ENCODE data around the gene NR2F1-AS1. TPM values are rescaled to one million over a fixed set of nuclear protein-coding genes. Genes with fewer than 3 reads are reported as not detected.
"Not testable (repeated sequence)": the region's sequence is repeated elsewhere in the genome, so short reads cannot be mapped to it uniquely, and the experiment has no call there.

The NR2F1-AS1 gene
- total and polyA plus RNA-seq, 9 of the 15 experiments (the other 6 are each of a cell fraction or from before 2014, with no cell fraction given) = not detected

- H3K4me2 ChIP-seq (ENCODE audit: insufficient read depth, low read length); BruUV-seq (replicated peaks); POLR2A ChIA-PET; H3K27me3 ChIP-seq (ENCODE audit: control insufficient read depth in 2 of 2, insufficient read depth in 2 of 2, low read length in 2 of 2); FAIRE-seq; CTCF ChIA-PET (ENCODE audit: low intra/inter-chr PET ratio); H3K9me3 ChIP-seq (replicated peaks; ENCODE audit: control insufficient read depth, insufficient read depth, low read depth, low read length); ATAC-seq; H3K27ac ChIP-seq (ENCODE audit: extremely low read depth, low read depth, low read length); H2AFZ ChIP-seq (ENCODE audit: low read depth, low read length); H3K36me3 ChIP-seq (ENCODE audit: control insufficient read depth, insufficient read depth, low read length); DNase-seq (ENCODE audit: extremely low read depth in 1 of 4, low spot score in 3 of 4); intact Hi-C loops (cut with micrococcal nuclease); H3K9ac ChIP-seq (ENCODE audit: insufficient read depth in 1 of 2, low read depth in 2 of 2, low read length in 2 of 2); H4K20me1 ChIP-seq (replicated peaks; ENCODE audit: control insufficient read depth, insufficient read depth, low read length); H3K79me2 ChIP-seq (ENCODE audit: control insufficient read depth, insufficient read depth, low read length); H3K9me1 ChIP-seq (ENCODE audit: control insufficient read depth, insufficient read depth, low read length); in situ Hi-C loops (cut with MboI); H3K4me1 ChIP-seq (replicated peaks in 1 of 2; ENCODE audit: control insufficient read depth in 2 of 2, insufficient read depth in 2 of 2, low read length in 2 of 2); H3K4me3 ChIP-seq: not testable (repeated sequence)
- WGBS (ENCODE audit: insufficient coverage, low coverage, missing lambda C conversion rate) = 0% methylated on average over 3 of the region's 3 CpGs
- TF ChIP-seq ZNF146 (CRISPR knock-in tag; IDR thresholded peaks at IDR 0.05; ENCODE audit: unreplicated experiment) = peak; percentile 24
Observed at GRCh38 chr5:93521815-93522214, 59.2 kb downstream of the NR2F1-AS1 start.

- Histone ChIP-seq H3K9me1 (ENCODE audit: control insufficient read depth, insufficient read depth, low read length) (no peaks in the 10 kb centered on the region), H2AFZ (ENCODE audit: low read depth, low read length) (no peak overlapping the region), H3K4me2 (ENCODE audit: insufficient read depth, low read length) (no peak overlapping the region), H3K4me1 (replicated peaks in 1 of 2; ENCODE audit: control insufficient read depth in 2 of 2, insufficient read depth in 2 of 2, low read length in 2 of 2) (no peaks in the 10 kb centered on the region), H3K27ac (ENCODE audit: extremely low read depth, low read depth, low read length) (no peak overlapping the region), H3K36me3 (ENCODE audit: control insufficient read depth, insufficient read depth, low read length) (no peaks in the 10 kb centered on the region), H3K4me3 (no peak overlapping the region), H3K9ac (ENCODE audit: insufficient read depth in 1 of 2, low read depth in 2 of 2, low read length in 2 of 2) (no peak overlapping the region), H4K20me1 (replicated peaks; ENCODE audit: control insufficient read depth, insufficient read depth, low read length) (no peaks in the 10 kb centered on the region), H3K27me3 (ENCODE audit: control insufficient read depth in 2 of 2, insufficient read depth in 2 of 2, low read length in 2 of 2) (no peaks in the 10 kb centered on the region), H3K9me3 (replicated peaks; ENCODE audit: control insufficient read depth, insufficient read depth, low read depth, low read length) (no peaks in the 10 kb centered on the region), H3K79me2 (ENCODE audit: control insufficient read depth, insufficient read depth, low read length) (no peaks in the 10 kb centered on the region)
- intact Hi-C loops (cut with micrococcal nuclease) (no loop called here), in situ Hi-C loops (cut with MboI) (no loop called here)
- no TSS peak for BruUV-seq (replicated peaks)
- POLR2A ChIA-PET = no interaction called here
- FAIRE-seq = no peak
- DNase-seq (ENCODE audit: extremely low read depth in 1 of 4, low spot score in 3 of 4) = no peak
- CTCF ChIA-PET (ENCODE audit: low intra/inter-chr PET ratio) = no interaction called here
- no peak for ATAC-seq
- no peak for TF ChIP-seq ZHX1 (conservative IDR thresholded peaks at IDR 0.05; ENCODE audit: low read length)
- TF ChIP-seq RBM14 (IDR thresholded peaks at IDR 0.05; ENCODE audit: borderline replicate concordance, insufficient read depth, low read depth, low read length) = no peak
- TF ChIP-seq ZNF780A (CRISPR knock-in tag; IDR thresholded peaks at IDR 0.05) = no peak
- TF ChIP-seq ZNF184 (CRISPR knock-in tag; IDR thresholded peaks at IDR 0.05) = no peak
- no peak for TF ChIP-seq STAT5B (CRISPR knock-in tag; IDR thresholded peaks at IDR 0.05)
- no peak for TF ChIP-seq HDAC3 (IDR thresholded peaks at IDR 0.05; ENCODE audit: borderline replicate concordance, partially characterized antibody)
- TF ChIP-seq RB1 (IDR thresholded peaks at IDR 0.05; ENCODE audit: low read depth) = no peak
- no peak for TF ChIP-seq DMBX1 (CRISPR knock-in tag; IDR thresholded peaks at IDR 0.05; ENCODE audit: borderline replicate concordance)
- TF ChIP-seq ETS1 (conservative IDR thresholded peaks at IDR 0.05; ENCODE audit: control insufficient read depth, low read depth, low read length) = no peak
- no peak for TF ChIP-seq ZNF311 (CRISPR knock-in tag; IDR thresholded peaks at IDR 0.05)
- TF ChIP-seq PRPF4 (IDR thresholded peaks at IDR 0.05; ENCODE audit: insufficient read depth, low read depth, low read length, poor library complexity, severe bottlenecking) = no peak
Observed at GRCh38 chr5:93519740-93520139, 61.3 kb downstream of the NR2F1-AS1 start.

Data from K562 (cell line).